Measurements from ENCODE around the gene RCOR2.

RCOR2 gene

DNA sequence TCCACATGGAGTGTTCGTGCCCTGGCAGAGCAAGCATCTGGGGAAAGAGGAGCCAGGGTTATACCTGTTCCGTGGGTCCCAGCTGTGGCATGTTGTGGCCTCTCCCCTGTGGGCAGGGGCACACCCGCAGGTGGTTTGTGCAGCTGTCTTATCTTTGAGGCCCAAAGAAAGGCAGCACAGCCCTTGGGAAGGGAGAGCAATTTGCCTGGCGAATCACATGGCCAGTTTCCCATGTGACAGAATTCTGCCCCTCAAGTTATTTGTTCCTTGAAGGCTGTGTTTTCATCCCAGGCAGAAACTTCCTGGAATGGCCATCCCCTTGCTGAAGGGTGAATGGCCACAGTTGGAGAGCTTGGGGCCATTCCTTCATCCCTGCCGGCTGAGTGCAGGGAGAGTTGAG is 41.0 kb upstream of the RCOR2 start:
- peaks cover 17% of the 10 kb centered on the region for H3K4me1 ChIP-seq (ENCODE audit: insufficient read depth, low read length)
- no peak overlapping the region for H3K9ac ChIP-seq (ENCODE audit: low read depth, low read length)
- H3K27ac ChIP-seq (ENCODE audit: low read length): no peak overlapping the region
- no peak for TF ChIP-seq EZH2 (IDR thresholded peaks at IDR 0.05; ENCODE audit: borderline replicate concordance, low read depth, low read length, severe bottlenecking)
- TF ChIP-seq, protein P1, sequence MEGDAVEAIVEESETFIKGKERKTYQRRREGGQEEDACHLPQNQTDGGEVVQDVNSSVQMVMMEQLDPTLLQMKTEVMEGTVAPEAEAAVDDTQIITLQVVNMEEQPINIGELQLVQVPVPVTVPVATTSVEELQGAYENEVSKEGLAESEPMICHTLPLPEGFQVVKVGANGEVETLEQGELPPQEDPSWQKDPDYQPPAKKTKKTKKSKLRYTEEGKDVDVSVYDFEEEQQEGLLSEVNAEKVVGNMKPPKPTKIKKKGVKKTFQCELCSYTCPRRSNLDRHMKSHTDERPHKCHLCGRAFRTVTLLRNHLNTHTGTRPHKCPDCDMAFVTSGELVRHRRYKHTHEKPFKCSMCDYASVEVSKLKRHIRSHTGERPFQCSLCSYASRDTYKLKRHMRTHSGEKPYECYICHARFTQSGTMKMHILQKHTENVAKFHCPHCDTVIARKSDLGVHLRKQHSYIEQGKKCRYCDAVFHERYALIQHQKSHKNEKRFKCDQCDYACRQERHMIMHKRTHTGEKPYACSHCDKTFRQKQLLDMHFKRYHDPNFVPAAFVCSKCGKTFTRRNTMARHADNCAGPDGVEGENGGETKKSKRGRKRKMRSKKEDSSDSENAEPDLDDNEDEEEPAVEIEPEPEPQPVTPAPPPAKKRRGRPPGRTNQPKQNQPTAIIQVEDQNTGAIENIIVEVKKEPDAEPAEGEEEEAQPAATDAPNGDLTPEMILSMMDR (IDR thresholded peaks at IDR 0.05; ENCODE audit: borderline replicate concordance, extremely low read depth, low read length, poor library complexity, severe bottlenecking): no peak
- no peaks in the 10 kb centered on the region for H3K79me2 ChIP-seq (ENCODE audit: insufficient read depth, low read length)
- no peak for DNase-seq
- no peak overlapping the region for H3K4me2 ChIP-seq (ENCODE audit: insufficient read depth, low read length)
- peaks cover 50% of the 10 kb centered on the region for H3K36me3 ChIP-seq (ENCODE audit: insufficient read depth, low read length)
- no peaks in the 10 kb centered on the region for H3K27me3 ChIP-seq (ENCODE audit: insufficient read depth, low read length, poor library complexity)
- H3K9me3 ChIP-seq (ENCODE audit: insufficient read depth, low read length, severe bottlenecking): no peaks in the 10 kb centered on the region
- H4K20me1 ChIP-seq (ENCODE audit: insufficient read depth, low read length): peaks cover 36% of the 10 kb centered on the region
- no peak overlapping the region for H3K4me3 ChIP-seq (ENCODE audit: low read depth in 1 of 2, low read length in 2 of 2)
- no peak for ATAC-seq (ENCODE audit: insufficient read depth, low read depth)
- H2AFZ ChIP-seq (ENCODE audit: low read depth, low read length): no peak overlapping the region

DNA sequence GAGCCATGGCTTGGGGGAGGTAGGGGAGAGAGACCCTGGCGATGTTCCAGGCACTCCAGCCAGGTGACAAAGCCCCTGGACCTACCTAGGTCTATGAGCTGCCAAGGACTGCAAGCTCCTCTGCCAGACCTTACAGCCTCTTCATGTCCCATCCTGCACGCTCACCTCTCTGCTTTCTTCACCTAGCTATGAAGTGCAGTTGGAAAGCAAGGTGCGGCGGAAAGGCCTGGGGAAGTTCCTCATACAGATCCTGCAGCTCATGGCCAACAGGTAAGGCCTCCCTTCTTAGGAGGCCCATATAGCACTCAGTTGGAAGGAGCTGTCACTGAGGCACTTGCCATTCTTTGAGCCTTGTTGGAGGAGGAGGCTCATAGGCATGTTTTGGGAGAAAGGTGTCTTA is 35.6 kb upstream of the RCOR2 start:
- Histone ChIP-seq H3K27ac (ENCODE audit: low read length) (peak overlapping the region; percentile 50), H2AFZ (ENCODE audit: low read depth, low read length) (no peak overlapping the region), H3K4me2 (ENCODE audit: insufficient read depth, low read length) (0 out of 2 replicates have a peak overlapping the region, but pooled peaks have one; percentile 27), H3K9ac (ENCODE audit: low read depth, low read length) (no peak overlapping the region), H3K4me3 (ENCODE audit: low read depth in 1 of 2, low read length in 2 of 2) (no peak overlapping the region), H4K20me1 (ENCODE audit: insufficient read depth, low read length) (peaks cover 11% of the 10 kb centered on the region), H3K4me1 (ENCODE audit: insufficient read depth, low read length) (peaks cover 18% of the 10 kb centered on the region), H3K9me3 (ENCODE audit: insufficient read depth, low read length, severe bottlenecking) (no peaks in the 10 kb centered on the region), H3K79me2 (ENCODE audit: insufficient read depth, low read length) (no peaks in the 10 kb centered on the region), H3K36me3 (ENCODE audit: insufficient read depth, low read length) (peaks cover 77% of the 10 kb centered on the region), H3K27me3 (ENCODE audit: insufficient read depth, low read length, poor library complexity) (no peaks in the 10 kb centered on the region)
- ATAC-seq (ENCODE audit: insufficient read depth, low read depth) (no peak), DNase-seq (no peak)
- TF ChIP-seq EZH2 (IDR thresholded peaks at IDR 0.05; ENCODE audit: borderline replicate concordance, low read depth, low read length, severe bottlenecking): no peak
- TF ChIP-seq, protein P1 (IDR thresholded peaks at IDR 0.05; ENCODE audit: borderline replicate concordance, extremely low read depth, low read length, poor library complexity, severe bottlenecking): no peak

DNA sequence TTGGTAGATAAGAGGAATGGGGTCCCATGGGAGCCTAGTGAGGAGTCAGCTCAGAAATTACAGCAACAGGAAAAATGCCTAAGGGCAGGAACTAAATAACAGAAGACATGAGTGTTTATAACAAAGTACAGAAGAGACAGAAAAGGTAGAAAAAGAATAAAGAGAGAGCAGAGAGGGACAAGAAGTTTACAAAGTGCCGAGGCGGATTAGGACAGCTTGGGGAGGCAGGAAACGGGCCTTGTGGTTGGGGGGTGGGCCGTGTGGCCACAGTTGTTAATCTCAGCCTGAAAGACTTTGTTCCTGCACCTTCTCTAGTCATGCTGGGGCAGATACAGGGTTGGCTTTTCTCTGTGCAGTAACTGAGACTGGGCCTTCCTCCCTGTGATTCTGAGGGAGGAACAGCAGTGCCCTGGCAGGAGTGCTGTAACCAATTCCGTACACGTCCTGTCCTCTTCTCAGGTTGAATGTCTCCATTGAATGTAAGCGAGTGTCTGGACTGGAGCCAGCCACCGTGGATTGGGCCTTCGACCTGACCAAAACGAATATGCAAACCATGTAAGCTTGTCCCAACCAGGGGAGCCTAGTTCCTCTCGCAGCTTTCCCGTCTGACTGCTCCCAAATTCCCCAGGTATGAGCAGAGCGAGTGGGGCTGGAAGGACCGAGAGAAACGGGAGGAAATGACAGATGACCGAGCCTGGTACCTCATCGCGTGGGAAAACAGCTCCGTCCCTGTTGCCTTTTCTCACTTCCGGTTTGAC is 35.0 kb upstream of the RCOR2 start:
- ATAC-seq (ENCODE audit: insufficient read depth, low read depth) (peak; percentile 98), DNase-seq (peak; percentile 73)
- H3K36me3 ChIP-seq (ENCODE audit: insufficient read depth, low read length): peaks cover 80% of the 10 kb centered on the region
- H4K20me1 ChIP-seq (ENCODE audit: insufficient read depth, low read length): peaks cover 8% of the 10 kb centered on the region
- H3K4me3 ChIP-seq (ENCODE audit: low read depth in 1 of 2, low read length in 2 of 2): no peak overlapping the region
- no peak for TF ChIP-seq EZH2 (IDR thresholded peaks at IDR 0.05; ENCODE audit: borderline replicate concordance, low read depth, low read length, severe bottlenecking)
- TF ChIP-seq, protein P1 (IDR thresholded peaks at IDR 0.05; ENCODE audit: borderline replicate concordance, extremely low read depth, low read length, poor library complexity, severe bottlenecking): no peak
- H3K4me2 ChIP-seq (ENCODE audit: insufficient read depth, low read length): peak overlapping the region; percentile 27; the same call in 1 of the 2 replicates
- H2AFZ ChIP-seq (ENCODE audit: low read depth, low read length): no peak overlapping the region
- H3K4me1 ChIP-seq (ENCODE audit: insufficient read depth, low read length): peaks cover 18% of the 10 kb centered on the region
- no peaks in the 10 kb centered on the region for H3K9me3 ChIP-seq (ENCODE audit: insufficient read depth, low read length, severe bottlenecking)
- H3K79me2 ChIP-seq (ENCODE audit: insufficient read depth, low read length): no peaks in the 10 kb centered on the region
- no peak overlapping the region for H3K9ac ChIP-seq (ENCODE audit: low read depth, low read length)
- H3K27me3 ChIP-seq (ENCODE audit: insufficient read depth, low read length, poor library complexity): no peaks in the 10 kb centered on the region
- H3K27ac ChIP-seq (ENCODE audit: low read length): peak overlapping the region; percentile 50

Measured in DND-41 (cell line).